ENCODE data around the gene LBX2. TPM values are rescaled to one million over a fixed set of nuclear protein-coding genes. Genes with fewer than 3 reads are reported as not detected.
"Not testable (repeated sequence)": the region's sequence is repeated elsewhere in the genome, so short reads cannot be mapped to it uniquely, and the experiment has no call there.

LBX2 gene
- total RNA-seq, 1 donor from 2014 or later = not detected

DNA sequence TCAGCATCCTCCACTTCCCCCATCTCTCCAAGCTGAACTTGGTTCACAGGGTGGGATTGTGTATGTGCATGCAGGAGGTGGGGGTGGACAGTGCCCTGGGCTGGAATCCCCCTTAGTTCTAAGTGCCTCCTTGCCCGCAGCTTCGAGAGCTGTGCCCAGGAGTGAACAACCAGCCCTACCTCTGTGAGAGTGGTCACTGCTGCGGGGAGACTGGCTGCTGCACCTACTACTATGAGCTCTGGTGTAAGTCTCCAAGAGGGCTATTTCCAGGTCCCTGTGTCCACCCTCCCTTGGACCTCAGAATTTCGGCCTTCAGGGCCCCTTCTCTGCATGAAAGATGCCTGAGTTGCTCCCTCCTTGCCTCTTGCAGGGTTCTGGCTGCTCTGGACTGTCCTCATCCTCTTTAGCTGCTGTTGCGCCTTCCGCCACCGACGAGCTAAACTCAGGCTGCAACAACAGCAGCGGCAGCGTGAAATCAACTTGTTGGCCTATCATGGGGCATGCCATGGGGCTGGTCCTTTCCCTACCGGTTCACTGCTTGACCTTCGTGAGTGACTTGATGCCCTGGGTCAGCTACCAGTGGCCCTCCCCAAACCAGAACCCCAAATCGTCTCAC, 39.8 kb downstream of the LBX2 start:
- Histone ChIP-seq H3K4me3 (ENCODE audit: low read length in 3 of 3) (peak overlapping the region in 2 of 3 donors; percentile 10 to 20), H3K4me1 (ENCODE audit: control insufficient read depth in 3 of 3, insufficient read depth in 3 of 3, low read length in 3 of 3) (peaks cover 32 to 48% (median 37%) of the 10 kb centered on the region in 3 donors), H3K36me3 (ENCODE audit: control insufficient read depth in 3 of 3, insufficient read depth in 3 of 3, low read length in 3 of 3) (peaks cover 20 to 24% (median 22%) of the 10 kb centered on the region in 3 donors)
- not testable (repeated sequence) for H3K27me3 ChIP-seq (ENCODE audit: control insufficient read depth in 3 of 3, insufficient read depth in 3 of 3, low read length in 3 of 3); H3K9me3 ChIP-seq (ENCODE audit: control insufficient read depth in 3 of 3, low read length in 3 of 3); H3K27ac ChIP-seq (ENCODE audit: low read depth, low read length); H3K9ac ChIP-seq (ENCODE audit: low read depth in 1 of 3, low read length in 3 of 3)

- peak overlapping the region; percentile 77 to 85 (median 78) for H3K9ac ChIP-seq (ENCODE audit: low read depth in 1 of 3, low read length in 3 of 3)
- H3K4me1 ChIP-seq (ENCODE audit: control insufficient read depth in 3 of 3, insufficient read depth in 3 of 3, low read length in 3 of 3) = peaks cover 26 to 42% (median 35%) of the 10 kb centered on the region in 3 donors
- H3K27ac ChIP-seq (ENCODE audit: low read depth, low read length) = peak overlapping the region; percentile 17
- peaks cover 20 to 24% (median 22%) of the 10 kb centered on the region in 3 donors for H3K36me3 ChIP-seq (ENCODE audit: control insufficient read depth in 3 of 3, insufficient read depth in 3 of 3, low read length in 3 of 3)
- no peaks in the 10 kb centered on the region for H3K9me3 ChIP-seq (ENCODE audit: control insufficient read depth in 3 of 3, low read length in 3 of 3)
- peak overlapping the region; percentile 94 to 99 (median 97) for H3K4me3 ChIP-seq (ENCODE audit: low read length in 3 of 3)
- H3K27me3 ChIP-seq (ENCODE audit: control insufficient read depth in 3 of 3, insufficient read depth in 3 of 3, low read length in 3 of 3) = no peaks in the 10 kb centered on the region
These were observed 40.5 kb downstream of the LBX2 start for GRCh38 chr2:74458938-74459363.

GRCh38 chr2:74458132-74458937, 41.1 kb downstream of the LBX2 start, which contains the start of gene WBP1:
Gene WBP1, plus strand, starts transcription at chr2:74458438. Its CDS starts 165 bp downstream, at chr2:74458603.
- H3K9me3 ChIP-seq (ENCODE audit: control insufficient read depth in 3 of 3, low read length in 3 of 3) = no peaks in the 10 kb centered on the region
- peak within 1 kb of the TSS; percentile 92 for H3K27ac ChIP-seq (ENCODE audit: low read depth, low read length)
- H3K9ac ChIP-seq (ENCODE audit: low read depth in 1 of 3, low read length in 3 of 3) = peak within 1 kb of the TSS; percentile 93 to 95 (median 94)
- H3K36me3 ChIP-seq (ENCODE audit: control insufficient read depth in 3 of 3, insufficient read depth in 3 of 3, low read length in 3 of 3) = peaks cover 20 to 24% (median 22%) of the 10 kb centered on the region in 3 donors
- H3K4me1 ChIP-seq (ENCODE audit: control insufficient read depth in 3 of 3, insufficient read depth in 3 of 3, low read length in 3 of 3) = peaks cover 26 to 41% (median 35%) of the 10 kb centered on the region in 3 donors
- peak within 1 kb of the TSS; percentile 94 to 99 (median 97) for H3K4me3 ChIP-seq (ENCODE audit: low read length in 3 of 3)
- H3K27me3 ChIP-seq (ENCODE audit: control insufficient read depth in 3 of 3, insufficient read depth in 3 of 3, low read length in 3 of 3) = no peaks in the 10 kb centered on the region

- Histone ChIP-seq H3K27ac (ENCODE audit: low read depth, low read length) (peak overlapping the region; percentile 92), H3K9me3 (ENCODE audit: control insufficient read depth in 3 of 3, low read length in 3 of 3) (no peaks in the 10 kb centered on the region), H3K27me3 (ENCODE audit: control insufficient read depth in 3 of 3, insufficient read depth in 3 of 3, low read length in 3 of 3) (no peaks in the 10 kb centered on the region), H3K4me1 (ENCODE audit: control insufficient read depth in 3 of 3, insufficient read depth in 3 of 3, low read length in 3 of 3) (peaks cover 26 to 41% (median 35%) of the 10 kb centered on the region in 3 donors), H3K9ac (ENCODE audit: low read depth in 1 of 3, low read length in 3 of 3) (peak overlapping the region; percentile 93 to 95 (median 94)), H3K4me3 (ENCODE audit: low read length in 3 of 3) (peak overlapping the region; percentile 92 to 95 (median 93)), H3K36me3 (ENCODE audit: control insufficient read depth in 3 of 3, insufficient read depth in 3 of 3, low read length in 3 of 3) (peaks cover 15 to 18% (median 18%) of the 10 kb centered on the region in 3 donors)
These were observed 41.8 kb downstream of the LBX2 start for GRCh38 chr2:74457549-74458131.

DNA sequence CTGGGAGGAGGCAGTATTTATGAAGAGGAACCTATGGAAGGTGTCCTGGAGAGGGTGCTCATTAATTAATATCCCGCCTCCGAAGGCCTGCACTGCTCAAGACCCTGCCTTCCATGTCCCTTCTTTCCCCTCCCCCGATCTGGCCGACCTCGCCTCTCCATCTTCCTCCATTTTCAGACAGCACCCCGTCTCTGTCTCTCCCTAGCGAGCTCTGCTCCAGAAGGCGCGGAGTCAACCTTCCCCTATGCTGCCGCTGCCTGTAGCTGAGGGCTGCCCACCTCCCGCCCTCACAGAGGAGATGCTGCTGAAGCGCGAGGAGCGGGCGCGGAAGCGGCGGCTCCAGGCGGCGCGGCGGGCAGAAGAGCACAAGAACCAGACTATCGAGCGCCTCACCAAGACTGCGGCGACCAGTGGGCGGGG, 42.3 kb downstream of the LBX2 start:
- Histone ChIP-seq H3K4me1 (ENCODE audit: control insufficient read depth in 3 of 3, insufficient read depth in 3 of 3, low read length in 3 of 3) (peaks cover 26 to 41% (median 35%) of the 10 kb centered on the region in 3 donors), H3K9ac (ENCODE audit: low read depth in 1 of 3, low read length in 3 of 3) (peak overlapping the region; percentile 60 to 95 (median 75)), H3K36me3 (ENCODE audit: control insufficient read depth in 3 of 3, insufficient read depth in 3 of 3, low read length in 3 of 3) (peaks cover 11 to 13% (median 13%) of the 10 kb centered on the region in 3 donors), H3K4me3 (ENCODE audit: low read length in 3 of 3) (peak overlapping the region; percentile 71 to 93 (median 92)), H3K9me3 (ENCODE audit: control insufficient read depth in 3 of 3, low read length in 3 of 3) (no peaks in the 10 kb centered on the region), H3K27me3 (ENCODE audit: control insufficient read depth in 3 of 3, insufficient read depth in 3 of 3, low read length in 3 of 3) (no peaks in the 10 kb centered on the region), H3K27ac (ENCODE audit: low read depth, low read length) (peak overlapping the region; percentile 92)

DNA sequence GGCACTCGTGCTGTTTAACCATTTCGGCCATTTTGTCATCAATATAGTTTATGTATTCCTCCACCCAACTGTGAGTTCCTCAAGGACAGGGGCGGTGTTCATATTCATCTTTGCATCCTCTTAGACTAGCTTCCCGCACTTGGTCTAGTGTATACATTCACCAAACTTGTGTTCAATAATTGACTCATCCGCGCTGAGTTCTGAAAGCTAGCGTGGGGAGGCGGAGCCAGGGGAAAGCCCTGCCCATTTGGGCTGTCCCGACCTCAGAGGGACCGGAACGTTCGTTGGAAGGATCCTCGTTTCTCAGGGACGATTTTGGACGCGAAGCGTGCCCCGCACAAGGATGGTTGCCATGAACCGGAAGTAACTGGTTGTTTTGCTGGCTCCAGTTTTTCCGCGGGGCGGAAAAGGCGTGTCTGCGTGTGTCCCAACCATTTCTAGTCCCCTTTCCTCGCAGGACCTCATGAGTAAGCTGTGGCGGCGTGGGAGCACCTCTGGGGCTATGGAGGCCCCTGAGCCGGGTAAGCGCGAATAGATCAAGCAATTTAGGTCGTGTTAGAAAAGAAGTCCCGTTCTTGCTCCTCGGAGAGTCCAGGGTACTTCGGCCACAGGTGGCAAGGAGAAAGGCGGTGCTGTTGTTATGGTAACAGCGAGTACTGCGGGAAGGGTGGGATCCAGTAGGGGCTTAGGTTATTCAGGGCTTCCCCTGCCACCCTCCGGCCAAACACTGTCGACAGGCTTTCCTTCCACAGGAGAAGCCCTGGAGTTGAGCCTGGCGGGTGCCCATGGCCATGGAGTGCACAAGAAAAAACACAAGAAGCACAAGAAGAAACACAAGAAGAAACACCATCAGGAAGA, 44.5 kb downstream of the LBX2 start, which contains the start of gene INO80B:
TSS of gene INO80B (plus strand) at position 434 of the 858 bp plus-strand sequence. CDS start at position 464, 30 bp downstream.
- peak within 1 kb of the TSS; percentile 37 for H3K27ac ChIP-seq (ENCODE audit: low read depth, low read length)
- peaks cover 26 to 41% (median 35%) of the 10 kb centered on the region in 3 donors for H3K4me1 ChIP-seq (ENCODE audit: control insufficient read depth in 3 of 3, insufficient read depth in 3 of 3, low read length in 3 of 3)
- no peaks in the 10 kb centered on the region for H3K27me3 ChIP-seq (ENCODE audit: control insufficient read depth in 3 of 3, insufficient read depth in 3 of 3, low read length in 3 of 3)
- H3K9me3 ChIP-seq (ENCODE audit: control insufficient read depth in 3 of 3, low read length in 3 of 3) = no peaks in the 10 kb centered on the region
- H3K4me3 ChIP-seq (ENCODE audit: low read length in 3 of 3) = peak within 1 kb of the TSS; percentile 86 to 97 (median 89)
- peak within 1 kb of the TSS; percentile 71 to 89 (median 88) for H3K9ac ChIP-seq (ENCODE audit: low read depth in 1 of 3, low read length in 3 of 3)
- H3K36me3 ChIP-seq (ENCODE audit: control insufficient read depth in 3 of 3, insufficient read depth in 3 of 3, low read length in 3 of 3) = peaks cover 0 to 3% (median 3%) of the 10 kb centered on the region in 3 donors

- Histone ChIP-seq H3K4me1 (ENCODE audit: control insufficient read depth in 3 of 3, insufficient read depth in 3 of 3, low read length in 3 of 3) (peaks cover 7 to 11% (median 7%) of the 10 kb centered on the region in 3 donors), H3K27me3 (ENCODE audit: control insufficient read depth in 3 of 3, insufficient read depth in 3 of 3, low read length in 3 of 3) (no peaks in the 10 kb centered on the region), H3K9ac (ENCODE audit: low read depth in 1 of 3, low read length in 3 of 3) (no peak overlapping the region), H3K9me3 (ENCODE audit: control insufficient read depth in 3 of 3, low read length in 3 of 3) (no peaks in the 10 kb centered on the region), H3K4me3 (ENCODE audit: low read length in 3 of 3) (no peak overlapping the region), H3K27ac (ENCODE audit: low read depth, low read length) (no peak overlapping the region), H3K36me3 (ENCODE audit: control insufficient read depth in 3 of 3, insufficient read depth in 3 of 3, low read length in 3 of 3) (no peaks in the 10 kb centered on the region)
These were observed 48.7 kb downstream of the LBX2 start for GRCh38 chr2:74450570-74451190.

DNA sequence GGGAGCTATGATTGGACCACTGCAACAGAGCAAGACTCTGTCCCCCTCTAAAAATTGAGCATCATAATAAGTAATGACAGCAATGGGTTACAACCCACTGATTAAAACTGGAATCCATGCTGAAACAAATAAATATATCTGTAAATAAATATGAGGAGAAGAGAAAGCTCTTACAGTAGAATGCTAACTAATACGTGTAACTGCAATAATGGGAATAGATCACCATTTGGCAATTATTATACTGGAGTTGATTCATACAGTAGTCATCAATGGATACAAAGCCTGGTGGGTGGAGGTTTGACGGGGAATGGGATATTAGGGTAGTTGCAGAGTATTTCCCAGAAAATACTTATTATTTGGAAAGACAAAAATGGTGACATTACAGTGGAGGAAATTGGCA, 50.6 kb downstream of the LBX2 start:
- Histone ChIP-seq H3K36me3 (ENCODE audit: control insufficient read depth in 3 of 3, insufficient read depth in 3 of 3, low read length in 3 of 3) (no peaks in the 10 kb centered on the region), H3K27me3 (ENCODE audit: control insufficient read depth in 3 of 3, insufficient read depth in 3 of 3, low read length in 3 of 3) (no peaks in the 10 kb centered on the region), H3K4me3 (ENCODE audit: low read length in 3 of 3) (no peak overlapping the region), H3K4me1 (ENCODE audit: control insufficient read depth in 3 of 3, insufficient read depth in 3 of 3, low read length in 3 of 3) (no peaks in the 10 kb centered on the region), H3K27ac (ENCODE audit: low read depth, low read length) (no peak overlapping the region), H3K9ac (ENCODE audit: low read depth in 1 of 3, low read length in 3 of 3) (no peak overlapping the region), H3K9me3 (ENCODE audit: control insufficient read depth in 3 of 3, low read length in 3 of 3) (no peaks in the 10 kb centered on the region)

All from skeletal muscle tissue (tissue), 4 donors.